HG02763 (cell line): ENCODE results near the gene PRSS8.
"Not testable (repeated sequence)": the region's sequence is repeated elsewhere in the genome, so short reads cannot be mapped to it uniquely, and the experiment has no call there.

Experiments used
- ATAC-seq: cut with Tn5 transposase; IDR thresholded peaks from one replicate; pipeline ENCODE4 v1.9.1; 2021; ENCODE audit warnings: mild to moderate bottlenecking, moderate library complexity; ENCODE audit not compliant: unreplicated experiment

PRSS8 gene

DNA sequence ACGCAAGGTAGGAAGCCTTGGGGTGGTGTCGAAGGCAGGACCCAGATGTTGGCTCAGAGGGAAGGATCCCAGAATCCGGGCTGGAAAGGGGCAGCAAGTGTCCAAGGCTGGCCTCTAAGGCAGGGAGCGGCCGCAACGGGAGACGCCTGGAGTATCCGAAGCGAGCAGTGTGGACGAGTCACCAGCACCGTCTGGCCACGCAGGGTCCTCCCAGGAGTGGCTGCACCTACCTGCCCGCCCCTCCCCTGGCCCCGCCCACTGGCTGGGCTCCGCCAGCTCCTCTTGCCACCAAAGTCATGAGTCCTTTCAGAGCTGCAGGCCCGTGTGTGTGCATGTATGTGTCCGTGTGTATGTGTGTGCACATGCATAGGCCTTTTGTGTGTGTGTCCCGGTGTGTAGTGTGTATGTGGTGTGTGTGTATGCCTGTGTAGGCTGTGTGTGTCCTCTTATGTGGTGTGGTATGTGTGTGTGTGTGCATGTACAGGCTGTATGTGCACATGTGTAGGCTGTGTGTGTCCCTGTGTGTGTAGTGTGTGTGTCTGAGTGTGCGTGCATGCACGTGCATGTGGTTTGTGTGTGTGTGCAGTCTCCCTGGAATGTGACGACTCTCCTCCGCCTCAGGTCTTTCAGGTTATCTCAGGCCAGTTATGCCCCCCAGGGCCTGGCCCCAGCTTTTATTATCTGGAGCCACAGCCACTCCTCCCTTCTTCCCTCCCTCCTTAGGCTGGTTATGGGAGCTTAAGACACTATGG, at the start of gene PRSS8:
Gene PRSS8, minus strand, starts transcription at position 193 of the 752 bp plus-strand sequence. CDS start 229 bp downstream, outside the sequence.
- no peak for ATAC-seq

DNA sequence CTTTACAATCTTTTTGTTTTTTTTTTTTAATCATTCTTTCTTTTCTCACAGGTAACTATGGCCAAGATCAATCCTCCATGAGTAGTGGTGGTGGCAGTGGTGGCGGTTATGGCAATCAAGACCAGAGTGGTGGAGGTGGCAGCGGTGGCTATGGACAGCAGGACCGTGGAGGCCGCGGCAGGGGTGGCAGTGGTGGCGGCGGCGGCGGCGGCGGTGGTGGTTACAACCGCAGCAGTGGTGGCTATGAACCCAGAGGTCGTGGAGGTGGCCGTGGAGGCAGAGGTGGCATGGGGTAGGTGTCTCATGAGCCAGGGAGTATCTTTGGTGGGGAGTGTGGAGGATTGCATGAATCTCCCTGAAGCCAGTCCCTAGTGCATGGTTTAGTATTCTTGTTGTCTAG, 49.4 kb upstream of the PRSS8 start:
- no peak for ATAC-seq

DNA sequence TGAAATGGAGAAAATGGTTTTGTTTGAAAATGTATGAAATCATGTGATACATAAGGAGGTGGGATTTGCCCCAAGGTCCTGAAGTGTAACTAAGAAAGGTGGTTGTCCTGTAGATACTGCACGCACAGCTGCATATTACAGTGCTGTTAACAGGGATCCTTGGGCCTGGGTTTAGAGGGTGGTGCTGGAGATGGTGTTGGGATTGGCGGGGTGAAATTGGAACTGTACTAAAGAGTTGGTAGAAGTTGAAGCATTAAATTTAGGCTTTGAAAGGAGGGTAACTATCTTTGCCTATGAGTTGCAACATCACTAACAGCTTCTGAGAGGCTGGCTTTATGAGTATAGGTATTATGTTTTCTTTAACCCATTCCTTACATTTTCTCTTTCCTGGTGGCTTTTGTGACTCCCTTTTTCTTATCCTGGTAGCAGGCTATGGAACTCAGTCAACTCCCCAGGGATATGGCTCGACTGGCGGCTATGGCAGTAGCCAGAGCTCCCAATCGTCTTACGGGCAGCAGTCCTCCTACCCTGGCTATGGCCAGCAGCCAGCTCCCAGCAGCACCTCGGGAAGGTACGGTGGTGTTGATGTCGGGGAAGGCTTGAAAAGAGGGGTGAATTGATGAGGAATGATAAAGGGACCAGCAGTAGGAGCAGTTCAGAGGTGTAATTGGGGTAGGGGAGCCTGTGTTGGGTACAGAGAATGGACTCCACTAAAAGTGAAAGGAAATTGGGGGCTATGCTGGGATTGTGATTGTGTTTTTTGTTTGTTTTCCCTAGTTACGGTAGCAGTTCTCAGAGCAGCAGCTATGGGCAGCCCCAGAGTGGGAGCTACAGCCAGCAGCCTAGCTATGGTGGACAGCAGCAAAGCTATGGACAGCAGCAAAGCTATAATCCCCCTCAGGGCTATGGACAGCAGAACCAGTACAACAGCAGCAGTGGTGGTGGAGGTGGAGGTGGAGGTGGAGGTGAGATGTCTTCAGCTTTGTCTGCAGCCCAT, 48.2 kb upstream of the PRSS8 start:
- ATAC-seq: no peak

DNA sequence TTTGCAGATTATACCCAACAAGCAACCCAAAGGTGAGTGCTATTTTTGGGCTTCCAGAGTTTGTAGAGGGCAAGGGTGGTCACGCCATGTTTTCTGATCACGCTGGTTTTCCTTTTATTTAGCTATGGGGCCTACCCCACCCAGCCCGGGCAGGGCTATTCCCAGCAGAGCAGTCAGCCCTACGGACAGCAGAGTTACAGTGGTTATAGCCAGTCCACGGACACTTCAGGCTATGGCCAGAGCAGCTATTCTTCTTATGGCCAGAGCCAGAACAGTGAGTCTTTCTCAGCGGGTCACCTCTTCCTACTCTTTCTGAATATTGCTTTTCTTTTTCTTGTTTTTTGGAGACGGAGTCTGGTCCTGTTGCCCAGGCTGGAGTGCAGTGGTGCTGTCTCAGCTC, 46.9 kb upstream of the PRSS8 start:
- no peak for ATAC-seq

DNA sequence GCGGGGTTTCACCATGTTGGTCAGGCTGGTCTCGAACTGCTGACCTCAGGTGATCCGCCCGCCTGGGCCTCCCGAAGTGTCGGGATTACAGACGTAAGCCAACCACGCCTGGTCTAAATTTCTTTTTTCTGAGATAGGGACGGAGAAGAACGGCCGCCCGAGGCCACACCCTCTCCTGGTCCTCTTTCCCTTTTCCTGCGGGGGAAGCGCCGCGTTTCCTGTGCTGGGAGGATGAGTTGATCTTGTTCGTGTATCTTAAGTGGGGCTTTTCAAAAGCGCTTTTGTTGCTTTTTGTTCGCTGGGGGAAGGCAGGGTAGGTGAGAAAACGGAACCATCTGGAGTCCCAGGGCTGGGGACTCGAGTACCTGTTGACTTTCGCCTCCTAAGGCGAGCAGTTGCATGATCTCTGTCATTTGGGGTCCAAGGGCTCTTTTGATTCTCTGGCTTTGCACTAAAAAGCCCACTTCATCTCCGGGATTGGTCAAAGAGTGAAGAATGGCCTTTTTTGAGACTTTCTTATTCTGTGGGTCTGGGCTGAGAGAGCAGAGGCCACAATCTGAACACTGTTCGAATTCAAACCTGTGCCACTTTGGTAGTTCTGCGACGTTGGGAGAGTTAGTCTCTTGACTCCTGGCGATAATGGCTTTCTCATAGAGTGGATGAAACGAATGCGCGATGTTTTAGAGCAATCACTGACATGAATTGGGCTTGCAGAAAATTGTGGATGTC, 45.7 kb upstream of the PRSS8 start:
- no peak for ATAC-seq

DNA sequence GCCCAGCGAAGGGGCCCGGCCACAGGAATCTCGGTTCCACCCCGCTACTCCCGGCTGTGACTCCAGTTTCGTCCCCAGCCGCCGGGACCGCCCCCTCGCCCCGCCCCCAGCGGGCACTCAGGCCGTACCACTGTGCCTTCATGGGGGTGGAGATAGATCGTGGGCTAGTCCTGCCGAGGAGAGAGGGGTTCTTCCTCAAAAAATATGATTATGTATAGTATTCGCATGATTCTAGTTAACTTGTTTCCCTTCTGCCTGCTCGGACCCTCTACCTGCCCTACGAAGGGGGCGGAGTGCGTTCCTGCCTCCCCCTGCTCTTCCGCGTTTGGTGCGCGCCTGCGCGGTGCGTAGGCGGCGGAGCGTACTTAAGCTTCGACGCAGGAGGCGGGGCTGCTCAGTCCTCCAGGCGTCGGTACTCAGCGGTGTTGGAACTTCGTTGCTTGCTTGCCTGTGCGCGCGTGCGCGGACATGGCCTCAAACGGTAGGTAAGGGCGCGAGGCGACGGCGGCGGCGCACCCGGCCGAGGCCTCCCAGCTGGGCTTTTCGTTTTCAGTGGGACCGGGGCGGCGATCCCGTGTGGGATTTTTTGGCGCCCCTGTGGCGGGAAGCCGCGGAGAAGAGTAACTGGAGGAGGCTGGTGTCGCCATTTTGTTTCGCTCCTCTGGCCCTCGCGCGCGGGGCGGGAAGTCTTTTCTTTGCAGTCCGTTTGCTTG, 44.4 kb upstream of the PRSS8 start, which contains the start of gene FUS:
Gene FUS, plus strand, starts transcription at position 393 of the 713 bp plus-strand sequence. Its CDS starts 76 bp downstream, at position 469.
- peak; percentile 67 for ATAC-seq

DNA sequence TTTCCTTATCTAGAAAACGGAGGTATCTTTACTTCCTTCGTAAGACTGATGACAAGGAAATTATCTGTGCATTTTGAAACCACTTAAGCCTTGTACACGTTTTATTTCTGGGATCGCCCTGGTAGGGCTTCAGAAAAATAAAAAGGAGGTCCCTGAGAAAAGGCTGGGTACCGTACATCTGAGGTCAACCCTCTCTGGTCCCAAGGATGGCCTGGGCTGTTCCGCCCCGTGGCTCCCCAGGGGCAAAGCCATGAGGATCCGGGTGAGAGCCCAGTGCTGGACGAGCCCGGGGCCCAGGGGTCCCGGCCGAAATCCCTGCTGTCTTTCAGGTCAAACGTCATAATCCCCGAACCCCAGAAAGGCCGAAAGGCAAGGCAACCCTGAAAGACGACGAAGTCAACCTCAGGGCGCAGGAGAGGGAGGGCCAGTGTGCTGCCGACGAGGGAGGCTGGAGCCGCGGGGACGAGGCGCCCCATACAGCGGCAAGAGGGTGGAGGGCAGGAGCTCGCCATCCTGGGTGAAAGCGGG, 43.8 kb upstream of the PRSS8 start:
- ATAC-seq: no peak

DNA sequence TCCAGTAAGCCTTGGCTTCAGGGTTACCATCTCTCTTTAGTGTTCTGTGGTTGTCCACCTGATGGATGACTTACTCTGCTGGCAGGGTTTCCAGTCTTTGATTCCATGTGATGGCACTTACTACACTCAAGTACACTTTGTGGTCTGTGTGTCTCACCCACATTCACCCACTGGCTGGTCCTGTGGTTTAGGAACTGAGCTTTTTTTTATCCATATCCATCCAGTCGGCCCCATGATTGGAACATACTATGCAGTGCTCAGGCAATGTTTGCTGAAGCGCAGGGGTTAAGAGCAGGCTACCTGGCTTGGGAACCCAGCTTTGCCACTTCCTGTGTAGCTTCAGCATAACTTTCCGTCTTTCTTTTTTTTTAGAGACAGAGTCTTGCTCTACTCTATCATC, 41.6 kb upstream of the PRSS8 start:
- no peak for ATAC-seq

DNA sequence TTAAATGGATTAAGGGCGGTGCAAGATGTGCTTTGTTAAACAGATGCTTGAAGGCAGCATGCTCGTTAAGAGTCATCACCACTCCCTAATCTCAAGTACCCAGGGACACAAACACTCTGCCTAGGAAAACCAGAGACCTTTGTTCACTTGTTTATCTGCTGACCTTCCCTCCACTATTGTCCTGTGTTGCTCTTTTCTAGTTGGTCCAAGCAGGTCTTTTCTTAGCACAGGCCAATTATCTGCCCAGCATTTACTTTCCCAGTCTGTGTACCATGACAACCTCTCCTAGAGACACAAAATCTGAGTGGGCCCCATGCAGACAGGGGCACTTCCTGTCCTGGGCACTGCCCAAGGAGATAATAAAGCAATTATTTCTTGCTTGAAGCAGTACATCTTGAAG, 34.5 kb upstream of the PRSS8 start:
- ATAC-seq: not testable (repeated sequence)

DNA sequence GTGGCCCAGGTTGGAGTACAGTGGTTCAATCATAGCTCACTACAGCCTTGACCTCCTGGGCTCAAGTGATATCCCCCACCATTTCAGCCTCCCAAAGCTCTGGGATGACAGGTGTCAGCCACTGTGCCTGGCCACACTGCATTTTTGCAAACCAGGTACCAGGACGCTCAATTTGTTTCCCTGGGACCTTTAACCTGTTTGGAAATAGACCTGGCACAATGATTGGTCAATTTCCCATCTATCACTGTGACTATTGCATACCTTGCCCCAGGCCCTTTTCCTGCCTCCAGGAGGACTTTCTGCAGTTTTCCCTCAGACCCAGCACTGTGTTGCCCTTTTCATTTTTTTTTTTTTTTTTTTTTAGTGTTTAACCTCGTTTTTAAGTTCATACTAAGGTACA, 33.3 kb upstream of the PRSS8 start:
- ATAC-seq: no peak

DNA sequence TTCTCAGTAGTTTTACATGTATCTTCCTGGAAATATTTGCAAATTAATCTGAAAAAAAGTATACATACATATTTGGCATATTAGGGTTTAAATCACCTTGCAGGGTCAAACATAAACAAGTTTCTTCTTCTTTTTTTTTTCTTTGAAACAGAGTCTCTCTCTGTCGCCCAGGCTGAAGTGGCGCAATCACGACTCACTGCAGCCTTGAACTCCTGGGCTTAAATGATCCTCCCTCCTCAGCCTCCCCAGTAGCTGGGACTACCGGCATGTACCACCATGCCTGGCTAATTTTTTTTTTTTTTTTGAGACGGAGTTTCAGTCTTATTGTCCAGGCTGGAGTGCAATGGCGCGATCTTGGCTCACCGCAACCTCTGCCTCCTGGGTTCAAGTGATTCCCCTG, 31.8 kb upstream of the PRSS8 start:
- no peak for ATAC-seq

DNA sequence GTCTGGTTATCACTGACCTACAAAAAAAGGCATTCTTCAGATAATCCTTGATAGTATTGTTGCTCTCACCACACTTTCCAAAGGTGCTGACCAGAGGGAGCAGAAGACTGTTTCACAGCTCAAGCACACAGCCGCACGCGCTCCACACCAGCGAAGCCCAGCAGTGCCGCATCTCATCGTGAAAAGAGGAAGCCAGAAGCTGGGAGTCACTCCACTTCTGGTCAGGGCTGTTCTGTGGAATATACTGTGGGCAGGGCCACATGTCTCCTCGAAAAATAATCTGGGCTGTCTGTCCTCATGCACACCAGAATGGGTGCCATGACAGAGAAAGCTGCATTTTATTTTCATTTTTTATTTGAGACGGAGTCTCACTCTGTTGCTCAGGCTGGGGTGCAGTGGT, 21.6 kb upstream of the PRSS8 start:
- no peak for ATAC-seq

DNA sequence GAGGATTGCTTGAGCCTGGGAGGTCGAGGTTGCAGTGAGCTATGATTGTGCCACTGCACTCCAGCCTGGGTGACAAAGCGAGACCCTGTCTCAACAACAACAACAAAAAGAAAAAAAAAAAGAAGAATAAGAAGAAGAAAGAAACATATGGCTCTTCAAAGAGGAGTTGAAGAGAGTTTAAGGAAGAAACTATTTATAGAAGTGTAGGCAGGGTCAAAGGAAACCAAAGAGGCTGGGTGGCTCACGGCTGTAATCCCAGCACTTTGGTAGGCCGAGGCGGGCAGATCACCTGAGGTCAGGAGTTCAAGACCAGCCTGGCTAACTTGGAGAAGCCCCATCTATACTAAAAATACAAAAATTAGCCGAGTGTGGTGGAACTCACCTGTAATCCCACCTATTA, 15.4 kb upstream of the PRSS8 start:
- ATAC-seq: not testable (repeated sequence)

DNA sequence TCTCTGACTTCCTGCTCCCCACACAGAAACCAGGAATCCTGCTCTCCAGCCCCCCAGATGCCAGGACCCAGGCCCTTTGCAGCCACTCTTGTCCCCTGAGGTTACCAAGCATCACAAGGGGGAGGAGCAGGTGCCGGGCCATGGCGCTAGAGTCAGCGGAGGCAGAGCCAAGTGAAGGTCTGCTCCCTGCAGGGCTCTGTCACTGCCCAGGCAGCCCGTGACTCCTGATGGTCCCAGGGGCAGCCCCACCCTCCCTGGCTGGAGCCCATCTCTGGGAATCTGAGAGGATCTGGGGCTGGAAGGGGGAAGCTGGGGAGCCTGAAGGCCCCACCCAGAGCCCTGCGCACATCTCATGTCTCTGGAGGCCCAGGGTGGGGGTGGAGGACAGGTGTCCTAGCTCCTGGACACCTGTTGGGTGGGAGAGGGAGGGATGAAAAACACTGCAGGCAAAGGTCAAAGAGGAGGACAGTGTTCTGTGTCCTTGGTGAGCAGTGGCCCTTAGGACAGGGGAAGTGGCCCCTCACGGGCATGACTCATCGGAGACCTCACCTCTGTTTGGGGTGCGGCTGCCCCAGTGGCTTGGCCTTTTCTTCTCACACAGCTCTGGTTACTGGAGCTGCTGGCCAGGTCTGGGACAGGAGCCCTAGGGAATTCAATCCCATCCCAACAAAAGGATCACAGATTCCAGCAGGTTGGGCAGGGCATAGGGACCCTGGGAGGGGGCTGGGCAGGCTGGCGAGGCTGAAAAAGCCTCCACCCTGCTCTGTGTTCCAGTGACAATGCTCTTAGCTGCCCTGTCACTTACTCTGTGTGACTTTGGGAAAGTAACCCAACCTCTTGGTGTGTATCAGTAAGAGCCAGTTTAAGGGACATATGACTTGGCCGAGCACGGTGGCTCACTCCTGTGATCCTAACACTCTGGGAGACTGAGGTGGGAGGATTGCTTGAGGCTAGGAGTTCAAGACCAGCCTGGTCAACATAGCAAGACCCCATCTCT, 14.7 kb upstream of the PRSS8 start, which contains the start of gene PRSS36:
Gene PRSS36, minus strand, starts transcription at position 173 of the 997 bp plus-strand sequence. Its CDS starts 31 bp downstream, at position 142.
- no peak for ATAC-seq

DNA sequence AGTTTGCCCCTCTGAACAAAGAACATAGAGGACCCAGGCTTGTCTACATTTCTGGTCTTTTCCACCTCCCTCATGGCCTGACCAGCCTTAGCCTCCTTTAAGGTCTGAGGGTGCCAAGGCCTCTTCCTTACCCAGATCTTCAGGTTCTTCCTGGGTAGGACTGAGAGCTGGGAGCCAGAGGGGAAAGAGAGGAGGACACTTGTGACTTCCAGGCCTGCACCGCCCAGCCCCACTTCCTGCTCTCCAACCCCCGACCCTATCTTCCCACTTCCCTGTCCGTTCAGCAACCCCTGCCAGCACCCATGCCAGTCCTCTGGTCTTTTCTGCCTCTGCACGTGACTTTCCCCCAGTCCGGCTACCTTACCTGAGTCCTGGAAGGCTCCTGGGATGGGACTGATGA, 13.8 kb upstream of the PRSS8 start:
- ATAC-seq: no peak

DNA sequence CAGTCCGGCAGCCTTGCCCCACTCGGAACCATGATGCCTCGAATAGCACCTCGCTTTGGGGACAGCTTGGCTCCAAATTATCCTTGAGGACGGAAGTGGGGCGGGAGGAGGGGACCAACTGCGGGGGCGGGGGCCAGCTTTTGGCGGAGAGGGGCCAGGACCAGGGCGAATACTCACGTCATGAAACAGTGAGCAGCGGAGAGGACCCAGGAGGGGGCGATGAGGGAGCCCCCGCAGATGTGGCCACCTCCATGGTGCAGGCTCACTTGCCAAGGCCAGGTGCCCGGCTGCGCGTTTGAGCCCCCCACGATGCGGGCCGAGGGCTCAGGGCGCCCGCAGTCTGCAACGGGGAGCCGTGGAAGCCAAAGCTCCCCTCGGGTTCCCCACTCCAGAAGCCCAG, 13.4 kb upstream of the PRSS8 start:
- no peak for ATAC-seq

DNA sequence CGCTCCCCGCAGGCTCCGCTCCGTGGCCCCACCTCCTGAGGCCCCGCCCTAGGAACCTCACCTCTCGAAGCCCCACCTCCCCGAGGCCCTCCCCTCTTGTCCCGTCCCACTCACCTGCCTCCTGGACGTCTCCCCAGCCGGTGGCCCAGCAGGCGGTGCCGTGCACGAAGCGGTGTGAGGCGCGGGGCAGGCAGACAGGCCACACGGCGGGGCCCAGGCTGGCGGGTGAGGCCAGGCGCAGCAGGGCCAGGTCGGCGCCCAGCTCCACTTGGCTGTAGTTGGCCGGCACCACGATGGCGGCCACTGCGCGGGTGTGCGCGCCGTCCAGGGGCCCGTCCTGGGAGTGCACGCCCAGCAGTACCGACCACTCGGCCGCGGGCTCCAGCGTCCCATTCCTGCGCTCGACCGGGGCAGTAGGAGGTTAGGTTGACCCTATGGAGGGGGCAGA, 12.8 kb upstream of the PRSS8 start:
- ATAC-seq: no peak

DNA sequence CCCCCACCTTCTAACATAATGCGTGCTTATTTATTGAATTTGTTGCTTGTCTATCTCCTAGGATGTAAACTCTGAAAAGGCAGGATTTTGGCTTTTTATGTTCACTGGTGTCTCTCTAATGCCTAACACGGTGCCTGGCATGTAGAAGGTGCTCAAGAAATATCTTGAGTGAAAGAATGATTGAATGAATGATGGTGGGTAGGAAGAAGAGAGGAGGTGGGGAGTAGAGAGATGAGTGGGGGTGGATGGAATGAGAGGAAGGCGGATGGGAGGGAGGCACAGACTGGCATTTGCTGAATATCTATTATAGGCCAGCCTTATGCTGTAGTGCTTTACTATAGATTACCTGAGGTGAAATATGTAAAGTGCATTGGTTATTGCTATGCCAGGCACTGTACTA, 12.0 kb upstream of the PRSS8 start:
- ATAC-seq: no peak
